CD4-positive, alpha-beta T cell (primary cell): ENCODE results near the gene ATP1A4. TPM values are rescaled to one million over a fixed set of nuclear protein-coding genes. Genes with fewer than 3 reads are reported as not detected.

Experiments used
- ATAC-seq: fragments of 200-7000 bp; cut with Tn5 transposase; one replicate; pipeline ENCODE4 v1.10.0; 2022; ENCODE audit warnings: mild to moderate bottlenecking; ENCODE audit not compliant: poor library complexity
- CTCF ChIA-PET: fragments of 350-600 bp; sonication (Branson Sonifier 250); formaldehyde crosslinking; loops from one replicate; lab custom pipeline; 2021; ENCODE audit warnings: antibody characterized with exemption, inconsistent platforms; lab: Charles Lee
- POLR2A ChIA-PET: fragments of 350-600 bp; sonication (Branson Sonifier 250); formaldehyde crosslinking; loops from one replicate; lab custom pipeline; 2021; ENCODE audit warnings: antibody characterized with exemption, inconsistent platforms; lab: Charles Lee
- DNase-seq, 14 experiments: peaks; one replicate each; pipeline ENCODE4 v3.0.0-alpha.2; 2013 to 2020; ENCODE audit warnings: mixed read lengths in 2 of 14
- H3K27ac ChIP-seq, 2 donors: one replicate each; pipeline versions ENCODE4 v1.5.1 to v1.7.0; 2013; ENCODE audit warnings: low read length in 2 of 2, low read depth in 1 of 2, mild to moderate bottlenecking in 1 of 2
- H3K27me3 ChIP-seq, 2 experiments: 1 replicate in 1 of 2; 2 replicates in 1 of 2; pipeline versions ENCODE4 v1.6.1 to v1.7.0; 2013; ENCODE audit warnings: low read length in 2 of 2, control low read depth in 1 of 2, mild to moderate bottlenecking in 1 of 2, moderate library complexity in 1 of 2; ENCODE audit not compliant: insufficient read depth in 2 of 2, control insufficient read depth in 1 of 2
- H3K36me3 ChIP-seq: one replicate; pipeline ENCODE4 v1.6.1; 2013; ENCODE audit warnings: low read length, control low read depth; ENCODE audit not compliant: insufficient read depth
- H3K4me1 ChIP-seq: one replicate; pipeline ENCODE4 v1.6.1; 2013; ENCODE audit warnings: low read length, control low read depth; ENCODE audit not compliant: insufficient read depth
- H3K4me3 ChIP-seq: one replicate; pipeline ENCODE4 v1.5.1; 2013; ENCODE audit warnings: mild to moderate bottlenecking, low read length, moderate library complexity
- H3K9me3 ChIP-seq, 2 experiments: 1 replicate in 1 of 2; 2 replicates in 1 of 2; pipeline versions ENCODE4 v1.6.1 to v1.7.0; 2013; ENCODE audit warnings: low read length in 2 of 2, mild to moderate bottlenecking in 2 of 2, control low read depth in 1 of 2, moderate library complexity in 1 of 2; ENCODE audit not compliant: control insufficient read depth in 1 of 2, insufficient read depth in 1 of 2
- H3K27ac Mint-ChIP-seq: one replicate; pipeline ENCODE4 v1.8.0; 2020; ENCODE audit warnings: mixed read lengths
- H3K27me3 Mint-ChIP-seq: one replicate; pipeline ENCODE4 v1.8.0; 2021; ENCODE audit warnings: mixed read lengths
- H3K36me3 Mint-ChIP-seq: one replicate; pipeline ENCODE4 v1.8.0; 2021; ENCODE audit warnings: low read depth, mixed read lengths
- H3K4me1 Mint-ChIP-seq: one replicate; pipeline ENCODE4 v1.8.0; 2021; ENCODE audit warnings: low read depth, mixed read lengths
- H3K4me3 Mint-ChIP-seq: one replicate; pipeline ENCODE4 v1.8.0; 2020; ENCODE audit warnings: mild to moderate bottlenecking, mixed read lengths
- H3K9me3 Mint-ChIP-seq: one replicate; pipeline ENCODE4 v1.8.0; 2020; ENCODE audit warnings: mixed read lengths
- intact Hi-C, 2 experiments: fragments of 100-400 bp; cut with DNase I in 1 of 2; cut with micrococcal nuclease in 1 of 2; formaldehyde crosslinking; loops; one replicate each; pipeline versions ENCODE4 v1.15.1 to v1.9.0; 2023 to 2025; cut with DNase I, micrococcal nuclease
- total RNA-seq, 174 experiments: library from RNA in 2 of 174; stranded (reverse) in 2 of 174; gene quantifications; one replicate each; pipeline ENCODE4 v1.2.3 and lab custom pipeline; 2021 to 2026
- TF ChIP-seq, protein P1 (sequence below): fragments of 200-600 bp; IDR thresholded peaks from one replicate; pipeline ENCODE4 v1.8.0; 2022; ENCODE audit warnings: antibody characterized with exemption, mild to moderate bottlenecking

The ATP1A4 gene
- total RNA-seq, 2 experiments from 2014 or later: 0.22 TPM; not detected in 1

DNA sequence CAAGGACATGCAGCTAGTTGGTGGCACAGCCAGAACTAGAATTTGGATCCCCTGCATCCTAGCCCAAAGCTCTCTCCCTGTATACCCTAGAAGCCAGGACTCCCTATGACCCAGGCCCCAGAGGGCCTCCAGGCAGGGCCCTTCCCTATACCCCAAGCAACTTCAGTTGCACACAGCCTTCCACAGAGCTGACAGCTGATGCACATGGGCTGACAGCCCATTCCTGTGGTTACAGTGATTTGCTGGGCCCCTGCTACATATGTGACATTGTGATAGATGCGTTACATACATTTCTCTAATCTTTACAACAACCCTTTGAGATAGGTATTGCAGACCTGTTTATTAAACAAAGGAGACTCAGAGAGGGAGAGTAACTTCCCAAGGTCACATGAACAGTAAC lies 30.0 kb upstream of the ATP1A4 start:
- Mint-ChIP-seq H3K9me3 (no peaks in the 10 kb centered on the region), H3K27me3 (peaks cover 5% of the 10 kb centered on the region), H3K27ac (no peak overlapping the region), H3K4me1 (no peaks in the 10 kb centered on the region), H3K36me3 (no peaks in the 10 kb centered on the region), H3K4me3 (no peak overlapping the region)
- Histone ChIP-seq H3K27me3 (peaks cover 4 to 9% of the 10 kb centered on the region in 2 experiments), H3K27ac (no peak overlapping the region), H3K4me1 (no peaks in the 10 kb centered on the region), H3K36me3 (no peaks in the 10 kb centered on the region), H3K9me3 (no peaks in the 10 kb centered on the region), H3K4me3 (no peak overlapping the region)
- ChIA-PET CTCF (no interaction called here), POLR2A (no interaction called here)
- TF ChIP-seq, protein P1, sequence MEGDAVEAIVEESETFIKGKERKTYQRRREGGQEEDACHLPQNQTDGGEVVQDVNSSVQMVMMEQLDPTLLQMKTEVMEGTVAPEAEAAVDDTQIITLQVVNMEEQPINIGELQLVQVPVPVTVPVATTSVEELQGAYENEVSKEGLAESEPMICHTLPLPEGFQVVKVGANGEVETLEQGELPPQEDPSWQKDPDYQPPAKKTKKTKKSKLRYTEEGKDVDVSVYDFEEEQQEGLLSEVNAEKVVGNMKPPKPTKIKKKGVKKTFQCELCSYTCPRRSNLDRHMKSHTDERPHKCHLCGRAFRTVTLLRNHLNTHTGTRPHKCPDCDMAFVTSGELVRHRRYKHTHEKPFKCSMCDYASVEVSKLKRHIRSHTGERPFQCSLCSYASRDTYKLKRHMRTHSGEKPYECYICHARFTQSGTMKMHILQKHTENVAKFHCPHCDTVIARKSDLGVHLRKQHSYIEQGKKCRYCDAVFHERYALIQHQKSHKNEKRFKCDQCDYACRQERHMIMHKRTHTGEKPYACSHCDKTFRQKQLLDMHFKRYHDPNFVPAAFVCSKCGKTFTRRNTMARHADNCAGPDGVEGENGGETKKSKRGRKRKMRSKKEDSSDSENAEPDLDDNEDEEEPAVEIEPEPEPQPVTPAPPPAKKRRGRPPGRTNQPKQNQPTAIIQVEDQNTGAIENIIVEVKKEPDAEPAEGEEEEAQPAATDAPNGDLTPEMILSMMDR: no peak
- no peak for DNase-seq
- intact Hi-C loops: no loop called here
- ATAC-seq: no peak

GRCh38 chr1:160122978-160123495 lies 28.4 kb upstream of the ATP1A4 start:
- Mint-ChIP-seq H3K36me3 (no peaks in the 10 kb centered on the region), H3K4me1 (no peaks in the 10 kb centered on the region), H3K9me3 (no peaks in the 10 kb centered on the region), H3K27me3 (peaks cover 4% of the 10 kb centered on the region), H3K27ac (no peak overlapping the region), H3K4me3 (no peak overlapping the region)
- TF ChIP-seq, protein P1: no peak
- ATAC-seq: no peak
- H3K27ac ChIP-seq: no peak overlapping the region
- H3K9me3 ChIP-seq: no peaks in the 10 kb centered on the region
- ChIA-PET CTCF (no interaction called here), POLR2A (no interaction called here)
- H3K36me3 ChIP-seq: no peaks in the 10 kb centered on the region
- no peak for DNase-seq
- intact Hi-C loops: no loop called here
- no peaks in the 10 kb centered on the region for H3K27me3 ChIP-seq
- H3K4me1 ChIP-seq: no peaks in the 10 kb centered on the region
- no peak overlapping the region for H3K4me3 ChIP-seq

DNA sequence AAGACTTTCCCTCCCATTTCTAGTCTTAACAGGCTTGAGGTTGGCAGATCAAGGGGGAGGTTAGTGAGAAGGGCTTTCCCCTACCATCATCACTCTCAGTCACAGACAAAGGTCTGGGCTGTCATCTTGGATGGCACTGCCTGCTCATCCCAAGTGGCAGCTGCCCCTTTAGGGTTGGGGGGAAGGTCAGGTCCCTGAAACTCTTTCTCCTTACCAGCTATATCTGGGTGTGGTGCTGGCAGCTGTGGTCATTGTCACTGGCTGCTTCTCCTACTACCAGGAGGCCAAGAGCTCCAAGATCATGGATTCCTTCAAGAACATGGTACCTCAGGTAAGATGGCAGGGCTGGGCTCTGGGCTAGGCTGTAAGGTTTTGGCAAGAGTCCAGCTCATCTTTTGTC lies 27.7 kb upstream of the ATP1A4 start:
- no peaks in the 10 kb centered on the region for H3K9me3 Mint-ChIP-seq
- POLR2A ChIA-PET: no interaction called here
- no peak overlapping the region for H3K27ac Mint-ChIP-seq
- intact Hi-C loops: no loop called here
- DNase-seq: no peak
- Histone ChIP-seq H3K4me3 (no peak overlapping the region), H3K27ac (no peak overlapping the region), H3K36me3 (no peaks in the 10 kb centered on the region), H3K4me1 (no peaks in the 10 kb centered on the region), H3K27me3 (no peaks in the 10 kb centered on the region), H3K9me3 (no peaks in the 10 kb centered on the region)
- H3K4me1 Mint-ChIP-seq: no peaks in the 10 kb centered on the region
- CTCF ChIA-PET: no interaction called here
- TF ChIP-seq, protein P1: no peak
- ATAC-seq: no peak
- no peaks in the 10 kb centered on the region for H3K27me3 Mint-ChIP-seq
- H3K4me3 Mint-ChIP-seq: no peak overlapping the region
- H3K36me3 Mint-ChIP-seq: no peaks in the 10 kb centered on the region
